GM12891 (cell line): ENCODE data around the gene CASKIN1.

ENCODE experiments used
- DNase-seq: peaks from one replicate; pipeline ENCODE4 v3.0.0; 2011; ENCODE audit warnings: low spot score; ENCODE audit not compliant: insufficient read length
- FAIRE-seq: peaks from 2 replicates; lab custom pipeline; 2011; peaks lifted over from hg19 to GRCh38; lab: Jason Lieb, UNC
- PAX5 ChIP-seq: IDR thresholded peaks from 2 replicates; pipeline ENCODE4 v1.6.1; 2011; ENCODE audit warnings: low read length, moderate library complexity, mild to moderate bottlenecking; ENCODE audit not compliant: insufficient read depth, severe bottlenecking
- POLR2A ChIP-seq: IDR thresholded peaks from 2 replicates; pipeline ENCODE4 v1.6.1; 2011; ENCODE audit warnings: low read depth, low read length, control low read depth
- POLR2AphosphoS5 ChIP-seq: IDR thresholded peaks from 2 replicates; pipeline ENCODE4 v1.6.1; 2011; ENCODE audit warnings: low read depth, low read length, control low read depth
- POU2F2 ChIP-seq: IDR thresholded peaks from 2 replicates; pipeline ENCODE4 v1.6.1; 2011; ENCODE audit warnings: low read depth, mild to moderate bottlenecking, control low read depth, low read length, moderate library complexity
- SPI1 ChIP-seq: IDR thresholded peaks from 2 replicates; pipeline ENCODE4 v1.6.1; 2011; ENCODE audit warnings: low read depth, low read length, control low read depth
- TAF1 ChIP-seq: IDR thresholded peaks from 2 replicates; pipeline ENCODE4 v1.6.1; 2011; ENCODE audit warnings: low read depth, low read length, control low read depth

The CASKIN1 gene

DNA sequence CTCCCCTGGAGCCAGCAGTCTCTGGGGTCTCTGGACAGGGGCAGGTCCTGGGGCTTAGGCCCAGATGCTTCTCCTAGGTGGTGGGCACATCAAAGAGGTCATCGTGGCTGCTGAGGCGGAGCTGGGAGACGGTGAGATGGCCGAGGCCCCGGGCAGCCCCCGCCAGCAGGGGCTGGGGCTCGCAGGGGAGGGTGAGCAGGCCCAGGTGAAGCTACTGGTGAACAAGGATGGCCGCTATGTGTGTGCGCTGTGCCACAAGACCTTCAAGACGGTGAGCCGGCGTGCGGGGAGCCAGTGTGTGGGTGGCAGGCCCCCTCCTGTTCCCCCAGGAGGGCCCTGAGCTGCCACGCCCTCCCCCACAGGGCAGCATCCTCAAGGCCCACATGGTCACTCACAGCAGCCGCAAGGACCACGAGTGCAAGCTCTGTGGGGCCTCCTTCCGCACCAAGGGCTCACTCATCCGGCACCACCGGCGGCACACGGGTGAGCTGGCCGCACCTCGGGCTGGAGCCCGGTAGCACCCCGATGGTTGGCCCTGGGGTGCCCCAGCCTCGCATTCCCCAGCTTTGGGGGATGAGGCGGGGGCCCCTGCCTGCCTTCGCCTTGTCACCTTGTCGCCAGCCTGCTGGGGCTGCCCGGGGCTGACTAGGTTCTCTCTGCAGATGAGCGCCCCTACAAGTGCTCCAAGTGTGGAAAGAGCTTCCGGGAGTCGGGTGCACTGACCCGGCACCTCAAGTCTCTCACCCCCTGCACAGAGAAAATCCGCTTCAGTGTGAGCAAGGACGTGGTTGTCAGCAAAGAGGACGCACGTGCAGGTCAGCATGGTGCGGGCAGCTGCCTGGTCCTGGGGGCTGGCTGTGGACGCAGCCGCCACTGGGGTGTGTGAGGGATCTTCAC lies 35.9 kb upstream of the CASKIN1 start:
- TF ChIP-seq POLR2AphosphoS5 (0 out of 2 replicates have a peak, but pooled peaks have one; percentile 25), TAF1 (no peak)
- DNase-seq (no peak), FAIRE-seq (no peak)

DNA sequence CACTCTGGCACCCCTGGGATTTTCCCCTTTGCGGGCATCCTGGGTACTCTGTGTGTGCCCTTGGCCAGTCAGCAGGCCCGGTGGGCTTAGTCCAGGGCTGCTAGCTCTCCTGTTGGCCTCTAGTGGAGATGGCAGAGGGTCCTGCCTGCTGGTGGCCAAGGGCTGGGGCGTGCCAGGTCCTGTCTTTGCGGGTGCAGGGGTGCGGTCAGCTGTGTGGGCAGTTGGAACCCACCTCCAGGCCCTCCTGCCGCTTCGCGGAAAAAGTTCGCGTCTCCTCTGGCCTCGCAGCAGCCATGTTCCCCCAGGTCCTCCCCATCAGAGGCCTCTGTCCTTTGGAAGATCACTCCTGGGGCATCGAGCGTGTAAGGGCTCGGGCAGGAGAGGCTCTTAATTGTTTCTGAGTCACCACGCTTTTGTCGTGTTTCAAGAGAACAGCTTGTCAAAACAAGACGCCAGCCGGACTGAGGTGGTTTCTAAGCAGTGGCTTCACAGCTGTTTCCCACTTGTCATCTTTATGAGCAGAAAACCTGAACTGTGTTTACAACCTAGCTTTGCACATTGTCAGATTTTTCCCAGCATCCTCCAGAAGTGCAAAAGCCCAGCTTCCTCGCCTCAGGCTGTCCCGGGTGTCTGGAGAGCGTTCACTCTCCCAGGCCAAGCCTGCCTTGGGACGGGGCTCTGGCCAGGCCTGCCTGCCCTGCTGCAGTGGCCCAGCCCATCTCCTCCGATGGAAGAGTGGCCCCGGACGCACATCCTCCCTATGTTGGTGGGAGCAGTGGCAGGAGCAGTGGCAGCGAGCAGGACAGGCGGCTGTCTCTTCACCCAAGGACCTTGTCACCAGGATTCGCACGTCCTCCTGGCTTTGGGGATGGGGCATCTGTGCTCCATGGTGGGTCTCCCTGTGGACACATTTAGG lies 34.9 kb upstream of the CASKIN1 start:
- no peak for DNase-seq
- TF ChIP-seq PAX5 (no peak), TAF1 (no peak), POLR2AphosphoS5 (no peak), SPI1 (no peak), POU2F2 (no peak), POLR2A (no peak)
- FAIRE-seq: no peak

DNA sequence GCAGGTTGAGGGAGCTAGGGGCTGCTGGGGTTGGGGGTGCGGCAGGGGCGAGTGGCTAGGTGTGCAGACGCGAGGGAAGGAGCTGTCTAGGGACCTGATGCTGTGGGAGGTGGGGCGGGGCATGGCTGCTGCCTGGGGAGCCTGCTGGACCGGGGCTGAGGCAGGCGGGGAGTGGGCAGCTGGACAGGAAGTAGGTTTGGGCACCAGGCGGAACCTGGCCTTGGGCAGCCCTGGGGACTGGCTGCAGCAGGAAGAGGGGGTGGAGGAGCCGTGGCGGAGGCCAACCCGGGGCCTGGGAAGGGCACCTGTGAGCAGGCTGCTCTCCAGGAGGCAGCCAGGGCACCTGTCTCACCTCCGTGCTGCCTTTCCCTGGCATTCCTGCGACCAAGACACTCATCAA lies 34.0 kb upstream of the CASKIN1 start:
- no peak for TF ChIP-seq POLR2A
- no peak for TF ChIP-seq POLR2AphosphoS5
- TF ChIP-seq POU2F2: no peak
- no peak for TF ChIP-seq PAX5
- TF ChIP-seq SPI1: no peak
- TF ChIP-seq TAF1: no peak
- no peak for FAIRE-seq
- DNase-seq: no peak

DNA sequence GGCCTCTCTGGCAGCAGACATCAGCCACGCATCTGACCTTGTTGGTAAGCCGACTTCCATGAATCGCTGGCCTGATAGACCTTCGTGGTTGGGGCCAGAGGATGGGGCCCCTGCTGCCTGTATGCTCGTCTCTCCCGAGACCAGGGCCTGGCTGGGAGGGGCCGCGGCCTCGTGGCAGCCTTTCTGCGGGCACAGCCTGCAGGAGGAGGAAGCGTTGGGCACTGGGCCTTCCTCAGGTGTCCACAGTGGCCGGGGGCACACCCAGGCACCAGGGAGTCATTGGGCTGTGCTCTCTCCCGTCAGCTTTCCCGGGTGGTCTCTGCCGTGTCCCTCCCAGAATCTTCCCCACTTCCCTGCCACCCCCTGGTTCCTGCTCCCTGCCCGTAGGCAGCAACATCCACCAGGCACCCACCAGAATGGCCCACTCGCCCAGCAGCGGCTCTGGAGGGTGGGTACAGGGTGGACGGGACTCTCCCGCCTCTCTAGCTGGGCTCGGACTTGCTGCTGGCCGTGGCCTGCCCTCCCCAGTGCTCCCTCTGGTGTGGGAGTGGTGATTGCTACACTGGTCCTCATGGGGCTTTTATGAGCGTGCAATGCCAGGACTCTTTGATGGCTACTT lies 33.3 kb upstream of the CASKIN1 start:
- no peak for DNase-seq
- FAIRE-seq: no peak
- no peak for TF ChIP-seq PAX5
- TF ChIP-seq SPI1: no peak
- TF ChIP-seq POU2F2: no peak
- no peak for TF ChIP-seq POLR2AphosphoS5
- no peak for TF ChIP-seq TAF1
- no peak for TF ChIP-seq POLR2A

DNA sequence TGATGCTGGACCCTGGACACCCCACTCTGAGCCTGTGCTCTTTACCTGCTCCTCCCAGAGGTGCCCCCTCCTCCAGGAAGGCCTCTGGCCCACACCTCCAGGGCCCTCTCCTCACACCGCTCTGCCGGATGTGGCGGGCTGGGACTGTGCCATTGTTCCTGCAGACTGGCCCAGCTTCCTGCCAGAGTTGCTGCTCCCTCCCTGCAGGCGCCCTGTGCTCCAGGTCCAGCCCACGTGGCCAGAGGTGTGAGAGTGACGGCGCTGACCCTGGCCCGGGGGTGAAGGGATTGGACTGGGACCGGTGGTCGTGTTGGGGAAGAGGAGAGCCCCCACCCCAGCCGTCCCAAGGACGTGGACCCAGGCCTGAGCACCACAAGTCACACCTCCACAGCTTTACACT lies 32.7 kb upstream of the CASKIN1 start:
- FAIRE-seq: no peak

DNA sequence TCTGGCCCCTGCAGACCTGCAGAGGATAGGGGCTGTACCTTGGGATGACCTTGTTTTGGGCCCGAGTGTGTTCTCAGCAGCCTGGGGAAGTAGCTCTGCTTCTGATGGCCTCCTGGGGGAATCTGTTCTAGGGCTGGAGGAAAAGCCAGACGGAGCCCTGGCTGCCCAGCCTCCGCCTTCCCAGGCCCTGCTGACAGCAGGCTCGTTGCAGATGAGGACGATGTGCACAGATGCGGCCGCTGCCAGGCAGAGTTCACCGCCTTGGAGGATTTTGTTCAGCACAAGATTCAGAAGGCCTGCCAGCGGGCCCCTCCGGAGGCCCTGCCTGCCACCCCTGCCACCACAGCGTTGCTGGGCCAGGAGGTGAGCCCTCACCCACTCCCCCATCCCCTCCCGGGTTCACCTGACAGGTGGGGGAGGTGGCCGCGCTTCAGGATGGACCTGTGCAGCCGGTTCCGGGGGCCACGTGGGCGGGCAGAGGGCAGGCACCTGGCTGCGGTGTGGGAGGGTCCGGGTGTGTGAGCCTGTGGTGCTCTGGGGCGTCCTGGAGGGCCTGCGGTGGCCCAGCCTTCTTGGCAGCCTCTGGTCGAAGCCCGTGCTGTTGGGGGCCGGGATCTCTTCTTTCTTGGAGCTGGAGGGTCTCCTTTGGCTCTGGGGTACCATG lies 31.9 kb upstream of the CASKIN1 start:
- FAIRE-seq (no peak), DNase-seq (no peak)
- TF ChIP-seq SPI1: no peak
- TF ChIP-seq POLR2A: no peak
- TF ChIP-seq POLR2AphosphoS5: no peak
- TF ChIP-seq PAX5: no peak
- TF ChIP-seq TAF1: no peak
- TF ChIP-seq POU2F2: no peak

More for the DNA sequence above, 32.7 kb upstream of the CASKIN1 start:
- DNase-seq: no peak
- TF ChIP-seq PAX5 (no peak), TAF1 (no peak), POLR2AphosphoS5 (no peak), POLR2A (no peak), SPI1 (no peak), POU2F2 (no peak)

- FAIRE-seq (no peak), DNase-seq (no peak)
- TF ChIP-seq TAF1: no peak
Observed at GRCh38 chr16:2226918-2227317, 30.5 kb upstream of the CASKIN1 start.

DNA sequence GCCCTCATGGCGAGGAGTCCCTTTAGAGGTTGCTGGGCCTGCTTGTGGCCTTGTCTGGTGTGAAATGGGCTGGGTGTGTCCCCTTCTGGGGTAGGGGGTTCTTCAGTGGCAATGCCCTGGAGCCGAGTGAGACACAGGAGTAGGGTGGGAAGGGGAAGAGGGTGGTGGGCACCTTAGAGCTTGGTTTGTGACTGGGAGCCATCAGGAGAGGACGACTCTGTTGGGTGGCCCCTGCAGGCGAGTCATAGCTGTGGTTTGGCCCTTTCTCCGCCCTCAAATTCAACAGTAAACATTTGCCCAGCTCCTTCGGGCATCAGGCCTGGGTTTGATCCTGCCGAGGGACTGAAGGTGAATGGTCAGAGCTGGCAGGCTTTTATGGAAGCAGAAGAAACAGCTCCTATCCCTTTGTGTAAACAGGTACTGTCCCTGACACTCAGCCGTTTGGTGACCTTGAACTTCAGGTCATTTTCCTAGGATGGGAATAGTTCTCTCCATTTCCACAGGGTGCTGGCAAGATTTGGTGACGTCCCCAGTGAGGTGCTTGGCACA lies 29.9 kb upstream of the CASKIN1 start:
- FAIRE-seq: no peak
- DNase-seq: no peak
- TF ChIP-seq POLR2A (no peak), SPI1 (no peak), TAF1 (no peak), POLR2AphosphoS5 (no peak)

- DNase-seq (no peak), FAIRE-seq (no peak)
- no peak for TF ChIP-seq PAX5
- TF ChIP-seq SPI1: no peak
- TF ChIP-seq POLR2A: no peak
- TF ChIP-seq TAF1: no peak
- TF ChIP-seq POLR2AphosphoS5: no peak
- TF ChIP-seq POU2F2: no peak
Observed at GRCh38 chr16:2223942-2224486, 27.6 kb upstream of the CASKIN1 start.
